Retina (tissue), 1 donor: ENCODE measurements around the gene PRMT1.
"Not testable (repeated sequence)": the region's sequence is repeated elsewhere in the genome, so short reads cannot be mapped to it uniquely, and the experiment has no call there.

Experiments
- DNase-seq: peaks from one replicate; pipeline ENCODE4 v3.0.0-alpha.2; 2016

PRMT1 gene

GRCh38 chr19:49689133-49690078 lies 12.3 kb downstream of the PRMT1 start, which contains the start of gene ADM5:
ADM5 (plus strand) TSS chr19:49689594; CDS start chr19:49689838, 244 bp downstream.
- DNase-seq = peak; percentile 74

- peak; percentile 72 for DNase-seq
Observed at GRCh38 chr19:49690079-49690655, 13.1 kb downstream of the PRMT1 start.

DNA sequence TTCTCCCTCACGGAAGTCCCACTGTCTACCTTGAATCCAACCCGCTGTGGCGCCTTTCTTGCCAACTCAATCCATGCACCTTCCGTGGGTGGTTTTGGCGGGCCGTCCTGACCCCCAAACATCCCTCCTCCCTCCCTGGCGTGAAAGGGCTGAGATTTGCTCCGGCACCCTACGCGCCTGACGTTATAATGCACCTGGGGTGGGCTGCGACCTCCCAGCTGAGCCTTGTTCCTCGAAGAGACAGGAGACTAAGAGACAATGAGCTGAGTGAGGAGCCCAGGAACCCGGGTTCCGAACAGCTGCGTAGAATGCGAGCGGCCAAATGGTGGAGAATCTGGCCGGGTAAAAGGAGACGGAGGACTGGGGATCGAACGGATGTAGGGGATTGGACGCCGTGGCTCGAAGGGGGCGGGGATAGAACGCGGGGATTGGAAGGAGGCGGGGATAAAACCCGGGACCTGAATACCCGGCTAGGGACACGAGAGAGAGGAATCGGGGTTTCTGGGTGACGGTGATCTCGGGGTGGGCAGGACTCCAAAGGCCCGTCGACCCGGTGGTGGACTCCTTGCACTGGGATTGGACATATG lies 13.7 kb downstream of the PRMT1 start, which contains the start of gene CPT1C:
CPT1C (plus strand) TSS at position 461 of the 587 bp plus-strand sequence. CDS start 1,137 bp downstream, outside the sequence.
- peak; percentile 91 for DNase-seq

GRCh38 chr19:49691243-49692146 lies 14.4 kb downstream of the PRMT1 start:
- peak; percentile 91 for DNase-seq

- DNase-seq = peak; percentile 30
Observed at GRCh38 chr19:49692147-49692506, 15.1 kb downstream of the PRMT1 start.

DNA sequence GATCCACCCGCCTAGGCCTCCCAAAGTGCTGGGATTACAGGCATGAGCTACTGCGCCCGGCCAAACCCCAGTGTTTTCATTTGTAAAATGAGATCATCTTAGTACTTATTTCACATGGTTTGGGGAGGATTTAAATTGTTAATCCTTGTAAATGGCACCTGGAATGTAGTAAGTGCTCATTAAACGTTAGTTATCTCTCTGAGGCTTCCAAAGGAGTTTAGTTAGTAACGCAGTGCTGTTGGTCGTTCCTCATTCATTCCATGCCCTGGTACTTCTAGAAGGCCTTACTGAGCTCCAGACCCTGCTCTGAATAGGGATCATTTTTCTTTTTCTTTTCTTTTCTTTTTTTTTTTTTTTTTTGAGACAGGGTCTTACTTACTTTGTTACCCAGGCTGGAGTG lies 19.0 kb downstream of the PRMT1 start:
- DNase-seq = no peak

DNA sequence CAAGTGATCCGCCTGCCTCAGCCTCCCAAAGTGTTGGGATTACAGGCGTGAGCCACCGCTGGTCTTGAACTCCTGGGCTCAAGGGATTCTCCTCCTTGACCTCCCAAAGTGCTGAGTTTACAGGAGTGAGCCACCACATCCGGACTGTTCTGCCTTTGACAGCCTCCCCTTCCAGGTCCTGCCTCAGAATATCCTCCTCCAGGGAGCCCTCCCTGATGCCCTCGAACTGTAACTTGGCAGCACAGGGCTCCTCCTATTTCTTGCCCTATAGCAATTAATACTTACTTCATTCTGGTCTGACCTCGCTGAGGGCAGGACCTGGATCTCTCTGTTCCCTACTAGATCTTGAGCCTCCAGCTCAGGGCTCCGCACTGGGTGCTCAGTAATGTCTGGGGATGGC lies 19.8 kb downstream of the PRMT1 start:
- DNase-seq = no peak

DNA sequence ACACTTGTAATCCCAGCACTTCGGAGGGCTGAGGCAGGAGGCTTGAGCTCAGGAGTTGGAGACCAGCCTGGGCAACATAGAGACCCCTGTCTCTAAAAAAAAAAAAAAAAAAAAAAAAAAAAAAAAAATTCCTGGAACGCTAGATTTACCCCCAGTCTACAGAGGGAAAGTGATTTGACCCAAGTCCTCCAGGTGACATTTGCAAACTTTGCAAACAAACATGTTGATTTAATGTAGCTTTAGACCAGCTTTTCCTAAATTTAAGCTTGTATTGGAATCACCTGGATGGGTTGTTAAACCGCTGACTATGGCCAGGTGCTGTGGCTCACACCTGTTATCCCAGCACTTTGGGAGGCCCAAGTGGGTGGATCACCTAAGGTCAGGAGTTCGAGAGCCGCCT lies 22.3 kb downstream of the PRMT1 start:
- no peak for DNase-seq

DNA sequence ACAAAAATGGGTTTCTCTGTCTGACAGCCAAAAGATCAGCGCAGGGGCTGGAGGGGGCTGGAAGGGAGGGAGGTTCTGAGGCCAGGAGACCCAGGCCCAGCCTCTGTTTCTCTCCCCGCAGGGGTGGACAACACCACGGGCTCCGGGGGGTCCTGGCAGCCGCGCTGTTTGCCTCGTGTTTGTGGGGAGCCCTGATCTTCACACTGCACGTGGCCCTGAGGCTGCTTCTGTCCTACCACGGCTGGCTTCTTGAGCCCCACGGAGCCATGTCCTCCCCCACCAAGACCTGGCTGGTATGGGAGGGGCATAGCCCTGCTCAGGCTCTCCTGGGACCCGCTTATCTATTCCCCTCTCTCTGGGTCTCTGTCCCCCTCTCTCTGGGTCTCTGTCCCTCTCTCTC lies 23.5 kb downstream of the PRMT1 start:
- no peak for DNase-seq

- no peak for DNase-seq
Observed at GRCh38 chr19:49701271-49701786, 24.3 kb downstream of the PRMT1 start.

DNA sequence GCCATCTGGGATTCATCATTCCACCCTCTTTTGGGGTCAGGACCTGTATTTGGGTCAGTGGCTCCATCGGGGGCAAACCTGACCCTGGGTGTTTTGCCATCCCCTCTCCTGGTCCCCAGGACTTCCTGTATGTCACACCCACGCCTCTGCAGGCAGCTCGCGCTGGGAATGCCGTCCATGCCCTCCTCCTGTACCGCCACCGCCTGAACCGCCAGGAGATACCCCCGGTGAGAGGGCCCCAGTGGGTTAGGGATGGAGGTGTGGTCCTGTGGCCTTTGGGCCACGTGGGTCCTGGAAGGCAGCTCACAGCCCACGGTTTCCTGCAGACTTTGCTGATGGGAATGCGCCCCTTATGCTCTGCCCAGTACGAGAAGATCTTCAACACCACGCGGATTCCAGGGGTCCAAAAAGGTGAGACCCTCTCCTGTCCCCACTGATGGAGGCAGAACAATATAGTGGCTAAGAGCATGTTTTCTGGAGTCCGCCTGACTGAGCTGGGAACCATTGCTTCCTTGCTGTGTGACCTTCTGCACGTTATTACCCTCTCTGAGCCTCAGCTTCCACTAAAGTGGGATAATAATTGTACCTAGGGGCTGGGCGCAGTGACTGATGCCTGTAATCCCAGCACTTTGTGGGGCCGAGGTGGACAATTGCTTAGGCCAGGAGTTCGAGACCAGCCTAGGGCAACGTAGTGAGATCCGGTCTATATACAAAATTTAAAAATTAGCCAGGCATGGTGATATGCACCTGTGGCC lies 28.0 kb downstream of the PRMT1 start:
- DNase-seq = no peak

GRCh38 chr19:49705919-49706318 lies 28.8 kb downstream of the PRMT1 start:
- DNase-seq = no peak

GRCh38 chr19:49710372-49710951 lies 33.4 kb downstream of the PRMT1 start:
- no peak for DNase-seq

DNA sequence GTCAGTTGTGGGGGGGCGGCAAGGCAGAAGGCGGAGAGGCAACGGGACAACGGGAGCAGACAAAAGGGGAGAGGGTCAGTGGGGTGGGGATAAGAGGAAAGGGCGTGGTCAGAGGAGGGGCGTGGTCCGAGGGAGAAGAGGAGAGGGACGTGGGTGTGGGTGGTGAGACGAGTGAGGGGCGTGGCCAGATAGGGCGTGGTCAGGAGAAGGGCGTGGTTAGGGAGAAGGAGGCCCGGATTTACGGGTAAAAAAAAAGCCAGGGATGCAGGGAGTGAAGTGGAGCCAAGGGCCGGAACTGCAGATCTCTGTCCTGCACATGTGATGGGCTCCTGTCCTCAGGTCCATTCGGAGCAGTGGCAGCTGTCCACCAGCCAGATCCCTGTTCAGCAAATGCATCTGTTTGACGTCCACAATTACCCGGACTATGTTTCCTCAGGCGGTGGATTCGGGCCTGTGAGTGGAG lies 35.4 kb downstream of the PRMT1 start:
- DNase-seq = no peak

GRCh38 chr19:49713236-49713845 lies 36.3 kb downstream of the PRMT1 start:
- DNase-seq = no peak

GRCh38 chr19:49716154-49716553 lies 39.1 kb downstream of the PRMT1 start:
- DNase-seq = no peak

DNA sequence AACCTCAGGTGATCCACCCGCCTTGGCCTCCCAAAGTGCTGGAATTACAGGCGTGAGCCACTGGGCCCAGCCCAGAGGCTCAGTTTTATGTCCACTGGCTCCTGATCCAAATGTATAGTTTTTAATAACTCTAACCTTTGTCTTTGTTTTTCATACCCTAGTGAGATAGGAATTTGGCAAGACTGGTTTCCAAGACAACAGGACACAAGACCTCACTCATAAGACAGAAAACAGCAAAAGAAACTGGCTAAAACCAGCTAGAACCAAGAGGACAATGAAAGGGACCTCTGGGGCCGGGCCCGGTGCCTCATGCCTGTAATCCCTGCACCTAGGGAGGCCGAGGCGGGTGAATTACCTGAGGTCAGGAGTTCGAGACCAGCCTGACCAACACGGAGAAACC lies 41.4 kb downstream of the PRMT1 start:
- DNase-seq = no peak

GRCh38 chr19:49718991-49719390 lies 41.9 kb downstream of the PRMT1 start:
- no peak for DNase-seq

DNA sequence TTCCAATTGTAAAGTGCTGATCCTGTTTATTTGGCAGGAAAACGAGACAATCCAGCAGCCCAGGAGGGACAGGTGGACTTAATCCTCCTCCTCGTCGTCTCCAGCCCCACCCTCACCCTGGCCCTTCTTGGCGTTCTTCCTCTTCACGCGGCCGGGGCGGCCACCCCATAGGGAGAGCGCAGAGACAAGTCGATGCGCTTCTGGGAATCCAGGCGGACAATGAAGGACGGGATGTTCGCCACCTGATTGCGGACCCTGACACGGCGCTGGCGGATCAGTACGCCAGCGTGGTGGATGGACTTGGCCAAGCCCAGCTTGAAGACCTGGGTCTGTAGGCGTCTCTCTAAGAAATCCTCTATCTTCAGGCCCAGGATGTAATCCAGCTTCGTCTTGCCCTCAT lies 42.3 kb downstream of the PRMT1 start:
- DNase-seq = not testable (repeated sequence)

GRCh38 chr19:49727217-49728030 lies 50.4 kb downstream of the PRMT1 start:
- no peak for DNase-seq
